Head of caudate nucleus (tissue), 42 donors: Measurements from ENCODE around the gene FUOM.
A peak's percentile ranks its signal among the peaks of the same experiment; 100 is the strongest.
"Not testable (repeated sequence)": the region's sequence is repeated elsewhere in the genome, so short reads cannot be mapped to it uniquely, and the experiment has no call there.

Experiments used
- DNase-seq, 42 donors: peaks; one replicate each; pipeline versions ENCODE4 v3.0.0 to v3.0.0-alpha.2; 2020 to 2021; ENCODE audit warnings: mixed read lengths in 7 of 42
- intact Hi-C: fragments of 100-400 bp; cut with DNase I; formaldehyde crosslinking; loops from one replicate; pipeline ENCODE4 v1.15.0; 2022

FUOM gene

DNA sequence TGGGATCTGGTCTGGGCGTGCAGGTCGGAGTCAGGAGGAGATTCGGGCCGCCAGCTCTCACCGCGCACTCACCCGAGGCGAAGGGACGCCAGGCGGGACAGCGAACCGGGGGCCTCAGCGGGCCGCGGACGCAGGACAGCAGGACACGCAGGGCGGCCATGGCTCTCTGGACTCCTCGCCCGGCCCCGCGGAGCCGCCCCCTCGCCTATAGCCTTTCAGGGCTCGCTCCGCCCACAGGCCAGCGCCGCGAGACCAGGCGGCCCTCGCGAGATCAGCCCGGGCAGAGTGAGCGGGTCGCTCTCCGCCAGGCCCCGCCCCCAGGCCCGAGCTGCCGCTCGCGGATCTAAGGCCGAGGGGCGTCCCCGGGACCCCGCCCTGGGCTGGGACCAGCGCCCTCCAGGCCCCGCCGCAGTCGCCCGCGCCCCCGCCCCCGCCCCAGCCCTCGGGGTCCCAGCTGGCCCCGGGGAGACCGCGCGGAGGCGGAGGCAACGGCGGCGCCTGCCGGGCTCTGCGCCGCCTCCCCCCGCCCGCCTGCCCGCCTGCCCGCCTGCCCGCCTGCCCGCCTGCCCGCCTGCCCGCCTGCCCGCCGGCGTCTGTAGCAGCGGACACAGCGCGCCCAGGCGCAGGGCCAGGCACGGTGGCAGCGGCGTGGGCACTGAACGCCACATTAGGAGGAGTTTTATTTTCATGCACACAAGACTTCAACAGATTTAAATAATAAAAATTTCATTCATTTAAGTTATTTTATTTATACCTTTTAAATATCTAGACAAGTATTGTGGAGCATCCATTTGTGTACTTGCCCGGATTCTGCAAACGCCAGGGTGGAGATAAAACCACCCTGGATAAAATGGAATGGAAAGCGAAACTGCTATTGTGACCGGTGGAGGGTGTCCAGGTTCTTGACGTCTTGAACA, 15.6 kb upstream of the FUOM start, which contains the start of gene ECHS1:
Gene ECHS1 (minus strand): TSS at position 181 of the 917 bp plus-strand sequence. CDS start 21 bp downstream, at position 160.
- DNase-seq = peak; percentile 87 to 98 (median 96)
- intact Hi-C loops = no loop called here

GRCh38 chr10:133372507-133372906, 14.7 kb upstream of the FUOM start:
- no peak for DNase-seq
- intact Hi-C loops = no loop called here

DNA sequence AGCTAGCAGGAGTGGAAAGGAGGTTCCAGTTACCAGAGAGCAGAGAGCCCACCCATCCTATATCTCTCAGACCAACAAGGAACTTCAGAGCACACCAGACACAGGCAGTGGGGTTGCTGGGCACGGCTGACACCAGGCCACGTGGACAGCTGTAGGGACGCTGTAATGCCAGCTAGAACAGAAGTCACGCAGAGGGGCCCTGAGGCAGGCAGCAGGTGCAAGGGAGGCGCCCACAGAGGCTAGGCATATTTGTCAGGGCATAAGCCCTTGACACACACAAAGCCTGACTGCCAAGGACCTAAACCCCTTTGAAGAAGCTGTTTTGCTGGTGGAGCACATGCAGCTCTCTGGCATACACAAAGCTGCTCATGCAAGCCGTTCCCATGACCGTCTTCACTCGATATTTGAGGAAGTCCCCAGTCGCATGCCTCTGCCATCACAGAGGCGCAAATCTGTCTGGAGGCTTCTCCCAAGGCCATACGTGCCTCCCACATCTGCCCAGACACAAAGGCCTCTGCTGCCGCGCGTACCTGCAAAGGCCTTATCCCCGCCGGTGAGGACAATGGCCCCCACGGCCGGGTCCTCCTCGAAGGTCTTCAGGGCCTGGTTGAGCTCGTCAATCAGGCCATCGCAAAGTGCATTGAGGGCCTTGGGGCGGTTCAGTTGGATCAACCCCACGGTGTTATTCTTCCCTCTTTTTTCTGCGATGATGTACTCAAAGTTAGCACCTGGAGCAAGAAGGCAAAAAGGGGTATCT, 12.4 kb upstream of the FUOM start:
- DNase-seq = no peak
- intact Hi-C loops = no loop called here

GRCh38 chr10:133368153-133368552, 10.3 kb upstream of the FUOM start:
- intact Hi-C loops = no loop called here
- DNase-seq = no peak

- intact Hi-C loops, DNase-seq: not testable (repeated sequence)
Measured at GRCh38 chr10:133367461-133367860, 9.6 kb upstream of the FUOM start.

DNA sequence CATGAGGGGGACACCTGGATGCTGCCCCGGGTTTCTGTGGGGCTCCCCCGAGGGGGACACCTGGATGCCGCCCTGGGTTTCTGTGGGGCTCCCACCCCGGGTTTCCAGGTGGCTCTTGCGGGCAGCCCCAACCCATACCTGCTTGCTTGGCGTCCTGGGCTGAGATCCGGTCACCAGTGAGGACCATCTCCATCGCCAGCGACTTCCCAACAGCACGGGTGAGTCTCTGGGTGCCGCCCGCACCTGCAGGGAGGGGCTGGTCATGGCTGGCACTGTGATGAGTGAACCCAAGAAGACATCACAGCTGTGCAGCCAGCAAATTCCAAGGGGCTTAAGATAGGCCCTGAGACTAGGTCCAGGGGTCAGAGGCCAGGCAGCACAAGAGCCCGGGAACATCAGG, 8.9 kb upstream of the FUOM start:
- DNase-seq = no peak
- intact Hi-C loops = no loop called here

- intact Hi-C loops = no loop called here
- no peak for DNase-seq
Measured at GRCh38 chr10:133366130-133366478, 8.3 kb upstream of the FUOM start.

DNA sequence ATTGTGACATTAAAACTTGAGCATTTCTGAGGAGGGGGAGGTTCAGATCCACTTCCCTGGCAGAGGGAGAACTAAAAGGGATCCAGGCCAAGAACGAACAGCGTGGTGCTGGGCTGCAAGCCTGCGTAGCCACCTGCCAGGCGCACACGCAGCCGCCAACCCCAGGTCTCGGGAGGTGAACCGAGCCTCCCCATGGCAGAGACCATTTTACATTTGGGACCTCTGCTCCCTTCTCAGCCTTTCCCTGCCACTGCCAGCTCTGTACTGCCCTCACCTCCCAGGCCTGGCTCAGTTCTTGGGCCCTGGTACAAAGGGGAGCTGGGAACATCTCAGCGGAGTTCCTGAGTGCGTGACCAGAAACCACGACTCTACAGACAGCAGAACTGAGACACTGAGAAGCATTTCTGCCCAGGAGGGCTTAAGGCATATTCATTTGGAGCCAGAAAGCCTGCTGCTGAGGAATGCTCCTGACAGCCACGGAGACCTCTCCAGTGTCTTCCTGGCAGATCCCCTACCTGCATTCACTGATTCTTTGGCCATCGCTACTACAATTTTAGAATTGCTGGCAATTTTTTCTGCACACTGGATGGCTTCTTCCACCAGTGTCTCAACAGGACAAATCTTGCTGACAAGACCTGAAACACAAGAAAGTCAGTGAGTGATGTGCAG, 7.8 kb upstream of the FUOM start:
- intact Hi-C loops = no loop called here
- DNase-seq = no peak

- DNase-seq = no peak
Measured at GRCh38 chr10:133364645-133365431, 7.0 kb upstream of the FUOM start.

DNA sequence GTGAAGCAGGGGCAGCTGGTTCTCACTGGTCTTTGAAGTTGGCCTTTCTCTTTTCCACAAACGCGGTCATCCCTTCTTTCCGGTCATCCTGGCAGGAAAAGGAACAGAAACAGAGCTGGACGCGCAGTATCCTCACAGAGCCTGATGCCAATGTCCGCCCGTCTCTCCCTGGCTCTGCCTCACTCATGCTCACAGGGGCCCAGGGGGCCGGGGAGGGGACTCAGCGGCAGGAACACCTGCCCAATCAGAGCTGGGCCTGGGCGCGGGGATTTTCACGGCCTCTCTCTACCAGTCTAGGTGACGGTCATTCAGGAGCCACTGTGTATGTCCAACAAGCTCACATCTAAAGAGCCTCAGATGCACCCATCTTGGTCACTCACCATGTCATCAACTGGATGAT, 5.0 kb upstream of the FUOM start:
- DNase-seq = no peak
- intact Hi-C loops = no loop called here

More at GRCh38 chr10:133364645-133365431, 7.0 kb upstream of the FUOM start:
- intact Hi-C loops = no loop called here

DNA sequence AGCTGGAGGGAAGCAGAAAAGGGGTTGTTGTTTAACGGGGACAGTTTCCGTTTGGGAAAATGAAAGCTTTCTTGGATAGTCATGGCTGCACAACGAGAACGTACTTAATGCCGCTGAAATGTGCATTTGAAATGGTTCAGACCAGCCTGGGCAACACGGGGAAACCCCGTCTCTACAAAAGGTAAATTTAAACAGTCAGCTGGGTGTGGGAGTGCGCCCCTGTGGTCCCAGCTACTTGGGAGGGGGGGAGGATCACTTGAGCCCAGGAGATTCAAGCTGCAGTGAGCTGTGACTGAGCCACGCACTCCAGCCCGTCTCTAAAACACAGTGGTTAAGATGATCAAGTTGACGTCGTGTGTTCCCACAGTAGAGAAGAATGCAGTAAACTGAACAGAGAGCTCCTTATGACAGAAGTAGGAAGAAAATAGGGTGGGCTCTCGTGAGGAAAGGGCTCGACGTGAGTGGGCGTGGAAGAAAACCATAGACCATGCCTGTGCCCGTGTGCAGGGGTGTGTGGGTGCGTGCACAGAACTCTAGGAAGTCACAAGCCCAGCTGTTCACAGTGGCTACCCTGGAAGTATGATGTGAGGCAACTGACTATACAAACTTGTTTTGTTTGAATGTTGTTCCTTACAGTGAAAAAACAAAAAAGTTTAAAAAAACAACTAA, 4.1 kb upstream of the FUOM start:
- intact Hi-C loops = no loop called here
- DNase-seq = no peak

GRCh38 chr10:133361227-133361626, 3.4 kb upstream of the FUOM start:
- DNase-seq = no peak
- intact Hi-C loops = no loop called here

DNA sequence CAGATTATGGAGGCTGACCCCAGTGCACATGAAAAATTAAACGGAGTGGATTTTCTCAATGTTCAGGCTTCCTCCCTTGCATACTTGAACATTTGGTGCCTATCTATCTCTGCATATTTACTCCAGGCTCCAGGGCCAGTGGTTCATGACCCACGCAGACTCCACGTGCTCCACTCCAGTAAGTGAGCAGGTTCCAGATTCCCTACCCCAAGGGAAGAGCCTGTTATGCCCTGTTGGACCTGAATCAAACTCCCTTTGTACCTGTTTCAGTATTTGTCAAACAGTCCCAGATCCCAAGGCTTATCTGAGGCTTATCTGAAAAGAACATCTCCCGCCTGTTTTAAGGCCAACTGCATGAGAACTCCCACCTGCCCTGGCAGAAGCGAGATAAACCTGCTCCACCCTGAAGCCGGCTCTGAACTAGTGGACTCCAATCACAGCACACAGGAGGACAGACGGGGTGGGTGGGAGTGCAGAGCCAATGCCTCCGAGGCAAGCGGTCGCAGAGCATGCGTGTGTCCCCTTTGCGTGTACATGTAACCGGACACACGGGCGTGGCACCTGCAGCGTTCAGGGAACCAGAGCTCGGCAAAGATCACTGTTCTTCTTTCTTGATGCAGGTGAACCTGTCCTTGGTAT, 2.3 kb upstream of the FUOM start:
- DNase-seq = no peak
- intact Hi-C loops = no loop called here

DNA sequence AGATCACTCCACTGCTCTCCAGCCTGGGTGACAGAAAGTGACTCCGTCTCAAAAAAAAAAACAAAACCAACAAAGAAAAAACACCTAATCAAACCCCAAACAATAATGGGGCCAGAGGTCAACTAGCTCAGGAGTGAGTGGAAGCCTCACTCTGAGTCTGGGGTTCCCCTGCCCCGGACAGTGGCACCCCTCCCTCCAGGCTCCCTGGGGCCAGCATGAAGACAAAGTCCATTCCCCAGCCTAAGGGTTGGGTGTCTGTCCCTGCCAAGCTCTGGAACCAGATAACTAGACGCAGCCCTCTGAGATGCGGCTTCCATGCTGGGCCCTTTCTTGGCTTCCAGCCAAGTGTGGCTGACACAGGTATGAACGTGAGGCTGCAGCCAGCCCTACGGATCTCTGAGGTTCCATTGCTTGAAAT, 1.7 kb upstream of the FUOM start:
- DNase-seq = no peak
- intact Hi-C loops = no loop called here

- DNase-seq = no peak
- intact Hi-C loops = no loop called here
Measured at GRCh38 chr10:133358925-133359310, 1.1 kb upstream of the FUOM start.

GRCh38 chr10:133358162-133358924, 524 bp upstream of the FUOM start:
- intact Hi-C loops = no loop called here
- DNase-seq = peak in 1 of 42 donors; percentile 27

- intact Hi-C loops = no loop called here
- DNase-seq = no peak
Measured at GRCh38 chr10:133356549-133357284, 1.1 kb downstream of the FUOM start.
